Measurements from ENCODE around the gene BST1. TPM values are rescaled to one million over a fixed set of nuclear protein-coding genes. Genes with fewer than 3 reads are reported as not detected.

Gene BST1
- total RNA-seq, 1 donor from 2014 or later: 0.45 TPM

- Histone ChIP-seq H3K4me1 (peaks cover 18% of the 10 kb centered on the region), H3K27ac (no peak overlapping the region), H3K9ac (no peak overlapping the region), H3K27me3 (no peaks in the 10 kb centered on the region), H2AFZ (replicated peaks) (no peak overlapping the region), H3K79me2 (ENCODE audit: low read depth) (peaks cover 24% of the 10 kb centered on the region), H3K36me3 (no peaks in the 10 kb centered on the region), H4K20me1 (ENCODE audit: low read depth) (peaks cover 8% of the 10 kb centered on the region), H3K4me2 (no peak overlapping the region), H3F3A (ENCODE audit: low read depth) (peaks cover 34% of the 10 kb centered on the region), H3K9me3 (ENCODE audit: low read depth) (no peaks in the 10 kb centered on the region), H3K4me3 (no peak overlapping the region)
- peaks cover 29% of the 10 kb centered on the region for H3K4me1 Mint-ChIP-seq
- no peaks in the 10 kb centered on the region for H3K36me3 Mint-ChIP-seq
- H3K27me3 Mint-ChIP-seq (ENCODE audit: insufficient read depth, low read depth): peaks cover 5% of the 10 kb centered on the region
- no peak for DNase-seq (ENCODE audit: low spot score)
- no peak overlapping the region for H3K27ac Mint-ChIP-seq
- no peaks in the 10 kb centered on the region for H3K9me3 Mint-ChIP-seq
- TF ChIP-seq EZH2 (IDR thresholded peaks at IDR 0.05): no peak
- no peak for TF ChIP-seq EZH2phosphoT487 (IDR thresholded peaks at IDR 0.05)
- TF ChIP-seq, protein P1, sequence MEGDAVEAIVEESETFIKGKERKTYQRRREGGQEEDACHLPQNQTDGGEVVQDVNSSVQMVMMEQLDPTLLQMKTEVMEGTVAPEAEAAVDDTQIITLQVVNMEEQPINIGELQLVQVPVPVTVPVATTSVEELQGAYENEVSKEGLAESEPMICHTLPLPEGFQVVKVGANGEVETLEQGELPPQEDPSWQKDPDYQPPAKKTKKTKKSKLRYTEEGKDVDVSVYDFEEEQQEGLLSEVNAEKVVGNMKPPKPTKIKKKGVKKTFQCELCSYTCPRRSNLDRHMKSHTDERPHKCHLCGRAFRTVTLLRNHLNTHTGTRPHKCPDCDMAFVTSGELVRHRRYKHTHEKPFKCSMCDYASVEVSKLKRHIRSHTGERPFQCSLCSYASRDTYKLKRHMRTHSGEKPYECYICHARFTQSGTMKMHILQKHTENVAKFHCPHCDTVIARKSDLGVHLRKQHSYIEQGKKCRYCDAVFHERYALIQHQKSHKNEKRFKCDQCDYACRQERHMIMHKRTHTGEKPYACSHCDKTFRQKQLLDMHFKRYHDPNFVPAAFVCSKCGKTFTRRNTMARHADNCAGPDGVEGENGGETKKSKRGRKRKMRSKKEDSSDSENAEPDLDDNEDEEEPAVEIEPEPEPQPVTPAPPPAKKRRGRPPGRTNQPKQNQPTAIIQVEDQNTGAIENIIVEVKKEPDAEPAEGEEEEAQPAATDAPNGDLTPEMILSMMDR (IDR thresholded peaks at IDR 0.05): no peak
- no peak overlapping the region for H3K4me3 Mint-ChIP-seq
Measured at GRCh38 chr4:15657366-15657765, 45.5 kb upstream of the BST1 start.

DNA sequence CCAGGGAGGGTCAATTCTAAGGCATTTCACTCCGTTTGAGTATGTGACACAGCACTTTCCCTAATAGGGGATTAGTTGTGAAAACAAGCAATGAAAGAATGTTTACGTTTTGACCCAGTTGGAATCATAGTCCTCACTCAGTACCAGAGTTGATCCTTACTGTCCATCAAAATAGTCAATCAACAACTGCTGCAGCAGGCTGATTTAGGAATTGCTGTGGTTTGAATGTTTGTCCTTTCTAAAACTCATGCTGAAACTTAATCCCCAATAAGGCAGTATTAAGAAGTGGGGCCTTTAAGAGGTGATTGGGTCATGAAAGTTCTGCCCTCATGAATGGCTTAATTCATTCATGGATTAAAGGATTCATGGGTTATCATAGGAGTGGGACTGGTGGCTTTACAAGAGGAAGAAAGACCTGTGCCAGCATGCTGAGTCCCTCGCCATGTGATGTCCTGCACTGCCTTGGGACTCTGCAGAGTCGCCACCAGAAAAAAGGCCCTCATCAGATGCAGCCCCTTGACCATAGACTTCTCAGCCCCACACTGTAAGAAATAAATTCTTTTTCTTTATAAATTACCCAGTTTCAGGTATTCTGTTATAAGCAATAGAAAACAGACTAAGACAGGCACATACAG lies 44.6 kb upstream of the BST1 start:
- Mint-ChIP-seq H3K36me3 (no peaks in the 10 kb centered on the region), H3K4me3 (no peak overlapping the region), H3K4me1 (peaks cover 20% of the 10 kb centered on the region), H3K9me3 (no peaks in the 10 kb centered on the region), H3K27ac (peak overlapping the region; percentile 86), H3K27me3 (ENCODE audit: insufficient read depth, low read depth) (peaks cover 5% of the 10 kb centered on the region)
- no peak overlapping the region for H3K27ac ChIP-seq
- peaks cover 34% of the 10 kb centered on the region for H3F3A ChIP-seq (ENCODE audit: low read depth)
- H3K9ac ChIP-seq: no peak overlapping the region
- no peak overlapping the region for H3K4me2 ChIP-seq
- no peak overlapping the region for H3K4me3 ChIP-seq
- no peaks in the 10 kb centered on the region for H4K20me1 ChIP-seq (ENCODE audit: low read depth)
- no peaks in the 10 kb centered on the region for H3K36me3 ChIP-seq
- no peaks in the 10 kb centered on the region for H3K27me3 ChIP-seq
- H2AFZ ChIP-seq (replicated peaks): no peak overlapping the region
- H3K79me2 ChIP-seq (ENCODE audit: low read depth): peaks cover 15% of the 10 kb centered on the region
- peaks cover 9% of the 10 kb centered on the region for H3K4me1 ChIP-seq
- TF ChIP-seq EZH2 (IDR thresholded peaks at IDR 0.05) (no peak), EZH2phosphoT487 (IDR thresholded peaks at IDR 0.05) (no peak)
- TF ChIP-seq, protein P1 (IDR thresholded peaks at IDR 0.05): no peak
- no peak for DNase-seq (ENCODE audit: low spot score)
- H3K9me3 ChIP-seq (ENCODE audit: low read depth): no peaks in the 10 kb centered on the region

- peaks cover 10% of the 10 kb centered on the region for H3K79me2 ChIP-seq (ENCODE audit: low read depth)
Measured at GRCh38 chr4:15658781-15659180, 44.1 kb upstream of the BST1 start.

More at GRCh38 chr4:15658781-15659180, 44.1 kb upstream of the BST1 start:
- DNase-seq (ENCODE audit: low spot score): no peak
- peaks cover 4% of the 10 kb centered on the region for H3K4me1 ChIP-seq
- H4K20me1 ChIP-seq (ENCODE audit: low read depth): no peaks in the 10 kb centered on the region
- H3K27me3 Mint-ChIP-seq (ENCODE audit: insufficient read depth, low read depth): peaks cover 5% of the 10 kb centered on the region
- no peak overlapping the region for H3K27ac Mint-ChIP-seq
- H3K9me3 ChIP-seq (ENCODE audit: low read depth): no peaks in the 10 kb centered on the region
- TF ChIP-seq EZH2 (IDR thresholded peaks at IDR 0.05) (no peak), EZH2phosphoT487 (IDR thresholded peaks at IDR 0.05) (no peak)
- TF ChIP-seq, protein P1 (IDR thresholded peaks at IDR 0.05): no peak
- H3K36me3 Mint-ChIP-seq: no peaks in the 10 kb centered on the region
- H3K27ac ChIP-seq: no peak overlapping the region
- H3K4me3 Mint-ChIP-seq: no peak overlapping the region
- H3K4me1 Mint-ChIP-seq: peaks cover 15% of the 10 kb centered on the region
- H3K9ac ChIP-seq: no peak overlapping the region
- H2AFZ ChIP-seq (replicated peaks): no peak overlapping the region
- no peak overlapping the region for H3K4me3 ChIP-seq
- H3K36me3 ChIP-seq: no peaks in the 10 kb centered on the region
- H3K27me3 ChIP-seq: no peaks in the 10 kb centered on the region
- H3K4me2 ChIP-seq: no peak overlapping the region
- peaks cover 33% of the 10 kb centered on the region for H3F3A ChIP-seq (ENCODE audit: low read depth)
- no peaks in the 10 kb centered on the region for H3K9me3 Mint-ChIP-seq

Measured in neural progenitor cell (in vitro differentiated cells).